DOHH2 (cell line): Measurements from ENCODE around the gene DMD.
A peak's percentile ranks its signal among the peaks of the same experiment; 100 is the strongest.
"Not testable (repeated sequence)": the region's sequence is repeated elsewhere in the genome, so short reads cannot be mapped to it uniquely, and the experiment has no call there.

ENCODE experiments used
- H3F3A ChIP-seq: fragments of 200-600 bp; sonication (generic), shearing (Covaris generic); 2 replicates; pipeline ENCODE4 v1.6.0; 2016; ENCODE audit warnings: antibody characterized with exemption, mild to moderate bottlenecking; ENCODE audit not compliant: control insufficient read depth, insufficient read depth
- H3K27ac ChIP-seq: fragments of 200-600 bp; sonication (generic); 2 replicates; pipeline ENCODE4 v1.5.1; 2014; ENCODE audit warnings: low read depth, mild to moderate bottlenecking, low read length, moderate library complexity
- H3K27me3 ChIP-seq: fragments of 200-600 bp; sonication (generic); 2 replicates; pipeline ENCODE4 v1.6.1; 2014; ENCODE audit warnings: mild to moderate bottlenecking, low read length, mixed read lengths; ENCODE audit not compliant: control insufficient read depth
- H3K36me3 ChIP-seq: fragments of 200-600 bp; sonication (generic); 2 replicates; pipeline ENCODE4 v1.6.1; 2014; ENCODE audit warnings: mild to moderate bottlenecking, low read length, moderate library complexity, mixed read lengths; ENCODE audit not compliant: control insufficient read depth
- H3K4me1 ChIP-seq: fragments of 200-600 bp; sonication (generic); 2 replicates; pipeline ENCODE4 v1.6.1; 2014; ENCODE audit warnings: mild to moderate bottlenecking, low read length, mixed read lengths; ENCODE audit not compliant: control insufficient read depth
- H3K4me2 ChIP-seq: fragments of 200-600 bp; sonication (generic); 2 replicates; pipeline ENCODE4 v1.6.0; 2014; ENCODE audit warnings: mild to moderate bottlenecking, low read length, moderate library complexity
- H3K4me3 ChIP-seq: fragments of 200-600 bp; sonication (generic); 2 replicates; pipeline ENCODE4 v1.5.1; 2014; ENCODE audit warnings: mild to moderate bottlenecking, low read length, mixed read lengths
- H3K79me2 ChIP-seq: fragments of 200-600 bp; sonication (generic); 2 replicates; pipeline ENCODE4 v1.6.1; 2014; ENCODE audit warnings: mild to moderate bottlenecking, low read length, mixed read lengths; ENCODE audit not compliant: control insufficient read depth
- H3K9me2 ChIP-seq: fragments of 200-600 bp; sonication (generic); replicated peaks from 2 replicates; pipeline ENCODE4 v1.6.1; 2014; ENCODE audit warnings: mild to moderate bottlenecking, low read length, mixed read lengths; ENCODE audit not compliant: control insufficient read depth
- H3K9me3 ChIP-seq: fragments of 200-600 bp; sonication (generic); 2 replicates; pipeline ENCODE4 v1.6.1; 2014; ENCODE audit warnings: antibody characterized with exemption, low read length, mixed read lengths; ENCODE audit not compliant: control insufficient read depth, insufficient read depth
- H4K20me1 ChIP-seq: fragments of 200-600 bp; sonication (generic); 2 replicates; pipeline ENCODE4 v1.6.0; 2014; ENCODE audit warnings: low read depth, mild to moderate bottlenecking, antibody characterized with exemption, low read length, moderate library complexity; ENCODE audit not compliant: control insufficient read depth, insufficient read depth
- EZH2phosphoT487 ChIP-seq: fragments of 200-600 bp; sonication (generic); IDR thresholded peaks from 2 replicates; pipeline ENCODE4 v1.6.1; 2017; ENCODE audit warnings: borderline replicate concordance, mild to moderate bottlenecking, antibody characterized with exemption, low read length, moderate library complexity, mixed read lengths
- TF ChIP-seq, protein P1 (sequence below): fragments of 200-600 bp; sonication (generic); IDR thresholded peaks from one replicate; pipeline ENCODE4 v1.5.1; 2014; ENCODE audit warnings: antibody characterized with exemption, mild to moderate bottlenecking, low read depth, low read length; ENCODE audit not compliant: poor library complexity, severe bottlenecking

The DMD gene

GRCh38 chrX:32530802-32531403, 680.4 kb downstream of the DMD start:
- H3K27ac ChIP-seq: no peak overlapping the region
- TF ChIP-seq EZH2phosphoT487: no peak
- TF ChIP-seq, protein P1, sequence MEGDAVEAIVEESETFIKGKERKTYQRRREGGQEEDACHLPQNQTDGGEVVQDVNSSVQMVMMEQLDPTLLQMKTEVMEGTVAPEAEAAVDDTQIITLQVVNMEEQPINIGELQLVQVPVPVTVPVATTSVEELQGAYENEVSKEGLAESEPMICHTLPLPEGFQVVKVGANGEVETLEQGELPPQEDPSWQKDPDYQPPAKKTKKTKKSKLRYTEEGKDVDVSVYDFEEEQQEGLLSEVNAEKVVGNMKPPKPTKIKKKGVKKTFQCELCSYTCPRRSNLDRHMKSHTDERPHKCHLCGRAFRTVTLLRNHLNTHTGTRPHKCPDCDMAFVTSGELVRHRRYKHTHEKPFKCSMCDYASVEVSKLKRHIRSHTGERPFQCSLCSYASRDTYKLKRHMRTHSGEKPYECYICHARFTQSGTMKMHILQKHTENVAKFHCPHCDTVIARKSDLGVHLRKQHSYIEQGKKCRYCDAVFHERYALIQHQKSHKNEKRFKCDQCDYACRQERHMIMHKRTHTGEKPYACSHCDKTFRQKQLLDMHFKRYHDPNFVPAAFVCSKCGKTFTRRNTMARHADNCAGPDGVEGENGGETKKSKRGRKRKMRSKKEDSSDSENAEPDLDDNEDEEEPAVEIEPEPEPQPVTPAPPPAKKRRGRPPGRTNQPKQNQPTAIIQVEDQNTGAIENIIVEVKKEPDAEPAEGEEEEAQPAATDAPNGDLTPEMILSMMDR: peak; percentile 52
- H3K4me2 ChIP-seq: peak overlapping the region; percentile 40; the same call in 1 of the 2 replicates
- H3K4me3 ChIP-seq: peak overlapping the region; percentile 41; the same call in 1 of the 2 replicates
- H3K4me1 ChIP-seq: peaks cover 7% of the 10 kb centered on the region; the same call in 1 of the 2 replicates
- H4K20me1 ChIP-seq: no peaks in the 10 kb centered on the region
- no peaks in the 10 kb centered on the region for H3K9me3 ChIP-seq
- no peaks in the 10 kb centered on the region for H3K36me3 ChIP-seq
- H3K9me2 ChIP-seq: no peaks in the 10 kb centered on the region
- no peaks in the 10 kb centered on the region for H3F3A ChIP-seq
- H3K79me2 ChIP-seq: no peaks in the 10 kb centered on the region
- no peaks in the 10 kb centered on the region for H3K27me3 ChIP-seq

GRCh38 chrX:32528451-32528850, 682.9 kb downstream of the DMD start:
- not testable (repeated sequence) for H4K20me1 ChIP-seq, H3K36me3 ChIP-seq, H3K79me2 ChIP-seq, H3K4me3 ChIP-seq, H3K4me1 ChIP-seq, H3K9me2 ChIP-seq, H3K27me3 ChIP-seq, H3K9me3 ChIP-seq, H3F3A ChIP-seq, H3K4me2 ChIP-seq, H3K27ac ChIP-seq

GRCh38 chrX:32525234-32525633, 686.1 kb downstream of the DMD start:
- H3K4me1 ChIP-seq: no peaks in the 10 kb centered on the region
- H3K27ac ChIP-seq: no peak overlapping the region
- H3F3A ChIP-seq: no peaks in the 10 kb centered on the region
- no peaks in the 10 kb centered on the region for H3K9me2 ChIP-seq
- no peaks in the 10 kb centered on the region for H3K79me2 ChIP-seq
- no peaks in the 10 kb centered on the region for H3K27me3 ChIP-seq
- no peaks in the 10 kb centered on the region for H3K36me3 ChIP-seq
- H3K4me3 ChIP-seq: no peak overlapping the region
- H4K20me1 ChIP-seq: no peaks in the 10 kb centered on the region
- no peaks in the 10 kb centered on the region for H3K9me3 ChIP-seq
- H3K4me2 ChIP-seq: no peak overlapping the region
- TF ChIP-seq EZH2phosphoT487: no peak
- TF ChIP-seq, protein P1: no peak

- Histone ChIP-seq H3K9me3 (no peaks in the 10 kb centered on the region), H3K4me3 (no peak overlapping the region), H3K4me2 (no peak overlapping the region), H3K4me1 (no peaks in the 10 kb centered on the region), H3K27me3 (no peaks in the 10 kb centered on the region), H4K20me1 (no peaks in the 10 kb centered on the region), H3F3A (no peaks in the 10 kb centered on the region), H3K9me2 (no peaks in the 10 kb centered on the region), H3K36me3 (no peaks in the 10 kb centered on the region), H3K79me2 (no peaks in the 10 kb centered on the region), H3K27ac (no peak overlapping the region)
- TF ChIP-seq, protein P1: no peak
- no peak for TF ChIP-seq EZH2phosphoT487
Observed at GRCh38 chrX:32524385-32524784, 687.0 kb downstream of the DMD start.
